Adipocyte (in vitro differentiated cells): Measurements from ENCODE around the gene CAMK2B.

Experiments used
- DNase-seq: peaks from one replicate; pipeline ENCODE4 v3.0.0-alpha.2; 2015; ENCODE audit warnings: low read depth
- H3K27me3 ChIP-seq: replicated peaks from 2 replicates; pipeline ENCODE4 v1.7.0; 2013; ENCODE audit warnings: mild to moderate bottlenecking, low read length, moderate library complexity; ENCODE audit not compliant: control insufficient read depth, insufficient read depth
- H3K36me3 ChIP-seq: 2 replicates; pipeline ENCODE4 v1.7.0; 2013; ENCODE audit warnings: low read length, mild to moderate bottlenecking, moderate library complexity; ENCODE audit not compliant: control insufficient read depth, insufficient read depth, severe bottlenecking
- H3K4me1 ChIP-seq: 2 replicates; pipeline ENCODE4 v1.7.0; 2013; ENCODE audit warnings: mild to moderate bottlenecking, low read length, moderate library complexity; ENCODE audit not compliant: control insufficient read depth, insufficient read depth
- H3K4me3 ChIP-seq: 2 replicates; pipeline ENCODE4 v1.7.0; 2013; ENCODE audit warnings: mild to moderate bottlenecking, low read length, moderate library complexity
- H3K9ac ChIP-seq: 2 replicates; pipeline ENCODE4 v1.7.0; 2013; ENCODE audit warnings: mild to moderate bottlenecking, low read length, moderate library complexity
- H3K9me3 ChIP-seq: 2 replicates; pipeline ENCODE4 v1.7.0; 2013; ENCODE audit warnings: mild to moderate bottlenecking, low read length, moderate library complexity; ENCODE audit not compliant: control insufficient read depth

Gene CAMK2B

DNA sequence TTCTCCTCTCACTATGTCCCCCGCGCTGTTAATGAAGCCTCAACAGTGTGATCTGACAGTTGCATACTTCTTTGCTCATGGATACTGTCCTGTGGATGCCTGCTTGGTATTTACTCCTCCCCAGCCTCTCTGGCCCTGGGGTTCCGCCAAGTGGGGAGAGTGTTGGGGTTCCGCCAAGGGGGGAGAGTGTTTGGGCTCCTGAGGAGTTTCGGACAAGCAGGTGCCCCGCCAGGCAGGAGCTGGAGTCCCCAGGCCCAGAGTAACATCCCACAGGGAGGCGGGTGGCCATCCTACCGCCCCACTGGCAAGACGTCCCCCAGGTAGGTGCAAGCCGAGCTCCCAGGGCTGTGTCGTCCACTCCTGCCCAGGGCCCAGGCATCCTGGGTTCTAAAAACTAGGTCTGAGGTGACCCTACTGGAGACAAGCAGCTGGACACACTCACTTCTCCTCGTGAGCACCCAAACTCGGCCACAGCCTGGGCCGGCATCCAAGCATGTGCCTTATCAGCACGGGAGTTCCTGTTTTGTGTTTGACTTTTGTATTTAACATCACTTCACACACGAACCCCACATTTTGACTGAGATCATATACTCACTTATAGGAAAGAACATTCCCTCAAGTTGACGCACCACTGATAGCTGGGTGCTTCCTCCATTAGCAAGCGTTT, 34.2 kb downstream of the CAMK2B start:
- H3K9ac ChIP-seq = no peak overlapping the region
- H3K36me3 ChIP-seq = no peaks in the 10 kb centered on the region
- H3K4me3 ChIP-seq = no peak overlapping the region
- H3K9me3 ChIP-seq = no peaks in the 10 kb centered on the region
- no peak for DNase-seq
- no peaks in the 10 kb centered on the region for H3K4me1 ChIP-seq
- peaks cover 48% of the 10 kb centered on the region for H3K27me3 ChIP-seq

DNA sequence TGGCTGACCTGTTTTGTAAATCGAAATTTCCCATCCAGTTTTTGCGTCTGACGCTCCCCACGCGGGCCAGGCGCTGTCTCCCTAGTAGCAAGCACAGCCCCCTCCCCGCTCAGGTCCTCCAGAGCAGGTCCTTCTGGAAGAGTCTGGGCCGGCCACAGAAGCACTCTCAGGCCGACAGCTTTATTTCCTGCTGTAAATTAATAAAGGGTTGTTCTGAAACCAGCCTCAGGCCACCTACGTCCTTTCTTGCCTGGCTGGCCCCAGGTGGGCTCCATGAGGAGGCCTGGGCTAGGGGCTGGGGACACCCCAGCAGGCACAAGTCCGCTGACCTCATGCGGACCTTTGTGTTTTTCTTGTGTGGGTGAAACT, 35.2 kb downstream of the CAMK2B start:
- Histone ChIP-seq H3K36me3 (no peaks in the 10 kb centered on the region), H3K4me3 (no peak overlapping the region), H3K27me3 (peaks cover 48% of the 10 kb centered on the region), H3K9me3 (no peaks in the 10 kb centered on the region), H3K4me1 (no peaks in the 10 kb centered on the region), H3K9ac (no peak overlapping the region)
- DNase-seq = no peak

DNA sequence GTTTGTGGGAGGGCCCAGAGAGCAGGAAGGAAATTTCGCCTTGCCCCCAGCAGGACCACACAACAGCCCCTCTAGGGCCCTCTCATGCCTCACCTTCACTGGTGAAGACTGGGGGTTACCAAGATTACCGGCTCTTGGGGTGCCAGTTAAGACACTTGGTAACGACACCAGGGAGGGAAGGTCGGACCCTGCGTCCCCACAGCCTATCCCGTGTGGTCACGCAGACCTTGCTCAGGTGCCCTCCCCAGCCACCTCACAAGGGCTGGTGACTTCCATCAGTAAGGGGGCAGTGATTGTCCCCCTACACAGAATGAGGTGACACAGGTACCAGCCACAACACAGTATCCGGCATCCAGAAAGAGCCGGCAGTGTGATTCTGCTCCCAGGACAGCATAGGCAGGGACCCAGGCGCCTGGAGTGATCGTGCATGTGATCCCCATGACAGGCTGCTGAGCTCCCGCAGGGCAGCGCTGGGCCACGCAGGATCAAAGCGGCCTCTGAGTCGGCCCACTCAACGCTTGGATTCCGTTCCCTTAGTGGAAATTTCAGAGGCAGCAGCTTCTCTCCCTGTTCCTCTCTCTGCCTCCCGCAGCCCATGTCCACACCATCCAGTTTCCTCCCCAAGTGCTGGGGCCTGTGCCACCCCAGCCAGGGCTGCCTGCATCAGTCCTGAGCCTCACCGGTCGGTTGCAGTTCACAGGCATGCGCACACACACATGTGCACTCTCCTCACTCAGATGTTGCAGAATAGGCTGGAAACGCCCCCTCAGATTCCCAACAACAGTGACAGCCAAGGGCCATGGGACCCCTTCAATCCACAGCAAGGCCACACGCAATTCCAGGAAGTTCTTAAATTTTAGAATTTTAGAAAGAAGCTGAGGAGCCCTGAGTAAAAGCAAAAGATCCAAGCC, 35.8 kb downstream of the CAMK2B start:
- no peak overlapping the region for H3K9ac ChIP-seq

DNA sequence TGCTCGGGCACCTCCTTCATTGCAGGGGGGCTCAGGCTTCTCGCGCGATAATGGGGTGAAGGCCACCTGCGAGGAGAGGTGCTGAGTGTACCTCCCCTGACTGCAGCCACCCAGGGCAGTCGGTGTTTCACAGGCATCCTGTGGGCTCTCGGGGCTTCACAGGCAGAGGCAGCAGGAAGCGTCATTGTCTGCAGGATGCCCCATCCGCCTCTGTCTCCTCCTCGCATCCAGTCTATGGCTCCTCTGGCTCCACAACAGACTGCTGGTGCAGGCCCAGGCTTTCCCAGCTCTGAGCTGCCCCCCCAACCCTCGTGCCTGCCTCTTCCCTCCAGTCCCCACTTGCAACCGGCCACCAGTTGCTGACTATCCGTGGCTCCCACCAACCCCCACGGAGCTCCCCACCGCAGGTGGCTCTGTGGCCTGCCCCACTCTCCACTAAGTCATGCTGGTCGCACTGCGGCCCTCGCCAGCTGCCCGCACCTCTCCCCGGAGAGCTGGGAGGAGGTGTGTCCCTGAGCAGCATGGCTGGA, 36.5 kb downstream of the CAMK2B start:
- H3K4me3 ChIP-seq = no peak overlapping the region
- no peak overlapping the region for H3K9ac ChIP-seq
- no peak for DNase-seq
- peaks cover 38% of the 10 kb centered on the region for H3K27me3 ChIP-seq
- H3K4me1 ChIP-seq = no peaks in the 10 kb centered on the region
- H3K9me3 ChIP-seq = no peaks in the 10 kb centered on the region
- H3K36me3 ChIP-seq = no peaks in the 10 kb centered on the region

More for the DNA sequence above, 35.8 kb downstream of the CAMK2B start:
- Histone ChIP-seq H3K4me3 (no peak overlapping the region), H3K27me3 (peaks cover 45% of the 10 kb centered on the region), H3K4me1 (no peaks in the 10 kb centered on the region), H3K9me3 (no peaks in the 10 kb centered on the region), H3K36me3 (no peaks in the 10 kb centered on the region)
- DNase-seq = no peak

DNA sequence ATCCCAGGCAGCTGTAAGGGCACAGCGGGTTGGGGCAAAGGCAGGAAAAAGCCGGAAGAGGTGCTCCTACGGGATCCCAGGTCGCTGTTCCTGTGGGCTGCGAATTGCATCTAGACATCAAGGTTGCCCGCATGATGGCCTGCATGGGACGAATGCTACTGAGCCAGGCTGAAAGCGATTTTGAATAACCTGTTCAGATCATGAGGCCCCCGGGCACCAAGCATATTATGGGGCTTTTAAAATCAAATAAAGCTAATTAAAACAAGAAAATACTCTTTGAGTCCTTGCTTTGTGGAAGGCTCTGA, 37.1 kb downstream of the CAMK2B start:
- DNase-seq = no peak
- peaks cover 32% of the 10 kb centered on the region for H3K27me3 ChIP-seq
- H3K36me3 ChIP-seq = no peaks in the 10 kb centered on the region

DNA sequence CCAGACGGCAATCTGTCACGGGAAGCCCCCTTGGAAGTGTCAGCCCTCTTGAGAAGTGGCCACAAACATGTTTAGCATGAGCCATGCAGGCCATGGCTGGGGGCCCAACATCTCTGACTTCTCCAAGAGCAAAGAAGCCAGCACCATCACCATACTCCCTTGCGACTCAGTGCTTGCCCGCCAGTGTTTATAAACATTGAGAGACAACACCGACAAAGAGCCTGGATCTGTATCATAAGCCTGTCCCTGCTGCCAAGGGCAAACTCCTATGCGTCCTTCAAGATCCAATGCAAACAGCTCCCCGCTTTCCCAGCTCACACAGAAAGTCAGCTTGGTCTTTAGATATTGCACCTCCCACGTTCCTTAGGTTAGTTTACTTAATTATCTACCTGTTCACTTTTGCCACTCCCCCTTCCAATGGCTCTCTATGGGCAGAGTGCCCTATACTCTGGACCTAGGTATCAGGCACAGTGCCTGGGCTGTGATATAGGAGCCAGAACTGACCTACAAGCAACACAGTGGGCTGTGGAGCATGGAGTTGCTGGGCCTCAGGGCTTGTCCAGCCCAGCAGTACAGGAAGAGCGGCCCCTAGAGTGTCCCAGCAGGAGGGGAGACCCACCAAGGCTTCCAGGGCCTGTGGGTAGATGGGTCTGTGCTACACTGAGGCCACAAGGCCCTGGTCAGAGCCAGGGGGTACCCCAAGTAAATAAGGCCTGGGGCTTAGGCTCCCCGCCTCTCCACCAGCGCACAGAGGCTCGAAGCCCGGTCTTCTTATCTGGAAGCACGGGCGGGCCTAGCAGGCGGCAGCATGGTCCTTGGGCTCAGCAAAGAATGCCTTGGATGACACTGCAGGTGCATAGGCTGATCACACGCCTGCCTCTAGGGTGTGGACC, 37.7 kb downstream of the CAMK2B start:
- Histone ChIP-seq H3K9ac (no peak overlapping the region), H3K27me3 (peaks cover 26% of the 10 kb centered on the region), H3K9me3 (no peaks in the 10 kb centered on the region), H3K4me1 (no peaks in the 10 kb centered on the region), H3K4me3 (no peak overlapping the region), H3K36me3 (no peaks in the 10 kb centered on the region)
- no peak for DNase-seq

More for the DNA sequence above, 37.1 kb downstream of the CAMK2B start:
- Histone ChIP-seq H3K4me1 (no peaks in the 10 kb centered on the region), H3K9me3 (no peaks in the 10 kb centered on the region), H3K4me3 (no peak overlapping the region), H3K9ac (no peak overlapping the region)

DNA sequence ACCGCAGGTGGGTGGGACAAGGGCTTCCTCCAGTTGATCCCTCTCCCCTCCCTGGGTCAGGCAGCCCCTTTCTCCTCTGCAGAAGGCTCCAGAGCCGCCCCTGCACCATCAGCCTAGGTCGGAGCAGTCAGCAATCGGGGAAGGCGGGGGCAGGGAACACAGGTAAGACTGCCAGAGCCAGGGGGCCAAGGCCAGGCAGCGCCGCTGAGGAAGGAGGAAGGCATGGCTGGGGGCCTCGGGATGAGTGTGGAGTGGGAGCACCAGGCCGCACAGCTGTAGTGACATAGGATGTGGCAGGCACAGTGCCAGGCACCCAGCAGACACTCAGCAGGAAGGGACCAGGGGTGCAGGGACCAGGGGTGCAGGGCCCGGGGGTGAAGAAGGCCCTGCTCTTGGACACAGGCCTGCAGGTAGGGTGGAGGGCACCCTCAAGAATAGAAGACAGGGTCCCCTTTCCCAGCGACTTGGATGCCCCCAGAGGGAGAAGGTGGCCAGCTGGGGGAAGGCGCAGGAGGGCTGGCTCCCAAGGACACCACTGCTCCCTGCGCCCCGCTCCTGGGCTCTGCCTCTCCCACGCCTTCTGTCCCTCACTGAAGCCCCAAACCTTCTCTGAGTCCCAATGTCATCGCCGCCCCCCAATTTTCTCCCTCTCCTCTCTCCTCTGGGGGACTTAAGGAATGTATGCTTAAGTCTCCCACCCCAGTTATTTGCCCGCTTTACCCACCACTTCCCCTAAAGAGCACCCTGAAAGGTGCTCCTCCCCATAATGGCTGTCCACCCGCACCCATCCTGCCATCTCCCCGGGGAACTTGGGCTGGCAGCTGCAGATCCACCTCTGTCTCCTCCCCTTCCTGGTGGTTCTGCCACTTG, 38.5 kb downstream of the CAMK2B start:
- Histone ChIP-seq H3K9ac (no peak overlapping the region), H3K4me1 (no peaks in the 10 kb centered on the region), H3K9me3 (no peaks in the 10 kb centered on the region), H3K36me3 (no peaks in the 10 kb centered on the region), H3K27me3 (peaks cover 18% of the 10 kb centered on the region), H3K4me3 (no peak overlapping the region)
- DNase-seq = no peak

DNA sequence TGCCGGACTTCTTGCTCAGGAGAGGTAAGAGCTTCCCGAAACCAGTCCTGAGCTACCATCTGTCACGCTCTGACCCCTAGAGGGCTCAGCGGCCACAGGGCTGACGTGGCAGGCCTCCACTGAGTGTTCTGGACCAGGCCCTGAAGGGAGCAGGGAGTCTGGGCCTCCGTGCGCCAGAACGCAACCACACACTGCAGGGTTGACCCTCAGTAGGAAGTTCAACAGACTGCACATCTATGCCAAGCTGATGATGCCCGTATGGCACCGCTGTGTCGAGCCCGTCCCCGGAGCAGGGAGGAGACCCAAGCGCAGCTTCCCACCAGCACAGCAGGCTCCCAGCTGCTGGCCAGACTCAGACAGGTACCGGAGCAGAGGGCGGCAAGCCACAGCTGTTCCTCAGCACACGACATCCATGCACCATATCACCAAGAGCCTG, 39.2 kb downstream of the CAMK2B start:
- no peak overlapping the region for H3K9ac ChIP-seq
- H3K4me3 ChIP-seq = no peak overlapping the region
- no peaks in the 10 kb centered on the region for H3K9me3 ChIP-seq
- peaks cover 14% of the 10 kb centered on the region for H3K27me3 ChIP-seq
- no peaks in the 10 kb centered on the region for H3K4me1 ChIP-seq
- H3K36me3 ChIP-seq = no peaks in the 10 kb centered on the region
- DNase-seq = no peak

DNA sequence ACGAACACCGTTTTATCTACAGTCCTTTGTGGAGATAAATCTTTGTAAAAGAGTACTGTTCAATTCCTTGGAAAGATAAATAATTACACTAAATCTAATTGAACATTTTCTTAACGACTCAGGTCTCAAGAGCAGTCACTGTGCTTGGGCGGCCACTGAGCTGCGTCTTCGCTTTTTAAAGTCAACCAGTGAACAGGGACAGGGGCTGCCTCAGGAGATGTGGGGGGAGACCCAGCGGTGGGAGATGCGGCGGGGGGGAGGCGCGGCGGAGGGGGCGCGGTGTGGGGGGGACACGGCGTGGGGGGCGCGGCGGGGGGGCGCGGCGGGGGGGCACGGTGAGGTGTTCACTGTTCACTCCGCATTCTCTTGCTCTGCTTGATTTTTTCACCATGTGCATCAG, 39.8 kb downstream of the CAMK2B start:
- Histone ChIP-seq H3K4me3 (no peak overlapping the region), H3K9ac (no peak overlapping the region), H3K27me3 (peaks cover 14% of the 10 kb centered on the region), H3K9me3 (no peaks in the 10 kb centered on the region), H3K36me3 (no peaks in the 10 kb centered on the region), H3K4me1 (no peaks in the 10 kb centered on the region)
- DNase-seq = no peak

DNA sequence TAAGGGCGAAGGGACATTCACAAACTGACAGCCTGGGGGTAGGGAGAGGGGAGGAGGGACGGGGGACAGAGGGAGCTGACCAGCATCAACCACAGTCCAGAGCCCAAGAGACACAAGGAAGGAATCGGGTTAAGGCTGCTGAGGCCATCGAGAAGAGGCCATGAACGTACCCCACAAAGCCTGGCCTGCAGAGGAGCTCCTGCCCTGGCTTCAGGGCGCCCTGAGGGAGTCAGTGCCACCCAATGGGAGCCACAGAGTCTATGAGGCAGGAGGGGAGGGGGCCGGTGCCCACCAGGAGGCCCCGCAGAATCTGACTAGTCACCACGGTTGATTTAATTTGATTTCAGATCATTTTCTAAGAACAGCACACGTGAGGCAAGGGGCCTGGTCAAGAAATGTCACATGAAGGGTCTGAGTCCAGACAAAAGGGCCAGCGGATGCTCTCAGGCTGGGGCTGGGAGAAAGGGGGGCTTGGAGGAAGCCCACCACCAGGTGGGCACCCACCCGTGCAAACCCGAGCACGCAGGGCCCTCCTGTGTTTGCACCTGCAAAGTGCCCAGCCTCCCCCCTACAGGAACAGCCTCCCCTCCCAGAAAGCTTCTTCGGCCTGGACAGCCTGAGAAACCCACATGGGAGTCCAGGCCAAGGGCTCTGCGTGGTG, 40.4 kb downstream of the CAMK2B start:
- no peak for DNase-seq
- H3K4me3 ChIP-seq = no peak overlapping the region

More for the DNA sequence above, 40.4 kb downstream of the CAMK2B start:
- Histone ChIP-seq H3K9me3 (no peaks in the 10 kb centered on the region), H3K27me3 (peaks cover 15% of the 10 kb centered on the region), H3K4me1 (no peaks in the 10 kb centered on the region), H3K9ac (no peak overlapping the region), H3K36me3 (no peaks in the 10 kb centered on the region)
